Measurements from ENCODE around the gene NCSTN.

DNA sequence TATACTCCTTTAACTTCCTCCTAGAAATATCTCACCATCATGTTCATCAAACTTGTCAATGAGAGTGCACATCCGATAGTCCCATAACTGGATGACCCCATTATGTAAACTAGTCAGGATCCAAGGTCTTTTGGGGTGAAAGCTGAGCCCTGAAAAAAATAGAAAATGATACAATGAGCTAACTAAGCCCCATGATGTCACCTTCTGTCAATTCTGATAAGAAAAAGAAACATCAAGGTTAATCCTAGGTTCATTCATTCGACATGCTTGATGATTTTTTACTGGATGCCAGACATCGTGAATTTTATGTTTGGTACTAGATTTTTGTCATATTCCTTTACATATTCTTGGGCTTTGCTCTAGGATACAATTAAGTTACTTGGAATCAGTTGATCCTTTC, 3.0 kb upstream of the NCSTN start:
- TF ChIP-seq, protein P1, sequence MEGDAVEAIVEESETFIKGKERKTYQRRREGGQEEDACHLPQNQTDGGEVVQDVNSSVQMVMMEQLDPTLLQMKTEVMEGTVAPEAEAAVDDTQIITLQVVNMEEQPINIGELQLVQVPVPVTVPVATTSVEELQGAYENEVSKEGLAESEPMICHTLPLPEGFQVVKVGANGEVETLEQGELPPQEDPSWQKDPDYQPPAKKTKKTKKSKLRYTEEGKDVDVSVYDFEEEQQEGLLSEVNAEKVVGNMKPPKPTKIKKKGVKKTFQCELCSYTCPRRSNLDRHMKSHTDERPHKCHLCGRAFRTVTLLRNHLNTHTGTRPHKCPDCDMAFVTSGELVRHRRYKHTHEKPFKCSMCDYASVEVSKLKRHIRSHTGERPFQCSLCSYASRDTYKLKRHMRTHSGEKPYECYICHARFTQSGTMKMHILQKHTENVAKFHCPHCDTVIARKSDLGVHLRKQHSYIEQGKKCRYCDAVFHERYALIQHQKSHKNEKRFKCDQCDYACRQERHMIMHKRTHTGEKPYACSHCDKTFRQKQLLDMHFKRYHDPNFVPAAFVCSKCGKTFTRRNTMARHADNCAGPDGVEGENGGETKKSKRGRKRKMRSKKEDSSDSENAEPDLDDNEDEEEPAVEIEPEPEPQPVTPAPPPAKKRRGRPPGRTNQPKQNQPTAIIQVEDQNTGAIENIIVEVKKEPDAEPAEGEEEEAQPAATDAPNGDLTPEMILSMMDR (IDR thresholded peaks at IDR 0.05; ENCODE audit: poor library complexity) = no peak
- TF ChIP-seq EZH2 (IDR thresholded peaks at IDR 0.05; ENCODE audit: borderline replicate concordance) = no peak

Measured in hepatocyte (in vitro differentiated cells).